K562 (cell line): ENCODE data around the gene TMX1. TPM values are rescaled to one million over a fixed set of nuclear protein-coding genes. Genes with fewer than 3 reads are reported as not detected.

Experiments
- ATF7 ChIP-seq: fragments of 450-650 bp; IDR thresholded peaks from 2 replicates; pipeline ENCODE4 v1.7.1; 2014; ENCODE audit warnings: mild to moderate bottlenecking, moderate library complexity
- DPF2 ChIP-seq: fragments of 450-650 bp; IDR thresholded peaks from 2 replicates; pipeline ENCODE4 v1.6.1; 2016
- JUN ChIP-seq, 2 experiments: sonication (generic) in 1 of 2; formaldehyde crosslinking in 1 of 2; IDR thresholded peaks; 2 replicates each; pipeline versions ENCODE4 v1.6.1 to v1.8.0; 2012 to 2022; ENCODE audit warnings: borderline replicate concordance in 2 of 2, mild to moderate bottlenecking in 2 of 2, improper control_type of control experiment in 1 of 2, low read depth in 1 of 2, low read length in 1 of 2, missing genetic modification reagents in 1 of 2
- JUND ChIP-seq, 2 experiments: IDR thresholded peaks; 2 replicates in 1 of 2; 3 replicates in 1 of 2; pipeline ENCODE4 v1.6.1; 2011; ENCODE audit warnings: borderline replicate concordance in 2 of 2, low read depth in 2 of 2, low read length in 2 of 2, improper control_type of control experiment in 1 of 2, missing biosample characterization in 1 of 2, missing genetic modification characterization in 1 of 2, missing genetic modification reagents in 1 of 2
- KLF1 ChIP-seq: fragments of 450-650 bp; IDR thresholded peaks from 2 replicates; pipeline ENCODE4 v1.6.1; 2016; ENCODE audit warnings: missing genetic modification characterization, missing compliant biosample characterization
- NR4A1 ChIP-seq, 2 experiments: fragments of 250-450 bp in 1 of 2; fragments of 450-650 bp in 1 of 2; sonication (Bioruptor Pico) in 1 of 2; IDR thresholded peaks; 2 replicates each; pipeline versions ENCODE4 v1.4.0 to v1.6.1; 2016 to 2020; ENCODE audit warnings: mild to moderate bottlenecking in 2 of 2, missing compliant biosample characterization in 1 of 2, missing genetic modification characterization in 1 of 2, moderate library complexity in 1 of 2
- PHB ChIP-seq: fragments of 250-450 bp; sonication (Bioruptor Pico); IDR thresholded peaks from 2 replicates; pipeline ENCODE4 v1.5.0; 2021
- POLR2A ChIP-seq: fragments of 450-650 bp; conservative IDR thresholded peaks from 2 replicates; pipeline ENCODE4 v1.6.1; 2016
- SMAD2 ChIP-seq: fragments of 150-350 bp; IDR thresholded peaks from 2 replicates; pipeline ENCODE4 v1.6.1; 2014; ENCODE audit warnings: low read depth, mild to moderate bottlenecking, low read length
- SUPT5H ChIP-seq: fragments of 450-650 bp; IDR thresholded peaks from 2 replicates; pipeline ENCODE4 v1.6.1; 2016
- TAL1 ChIP-seq: fragments of 450-650 bp; IDR thresholded peaks from 2 replicates; pipeline ENCODE4 v1.6.1; 2016; ENCODE audit warnings: mild to moderate bottlenecking
- TGIF2 ChIP-seq: sonication (generic); formaldehyde crosslinking; IDR thresholded peaks from 2 replicates; pipeline ENCODE4 v1.8.1; 2022; ENCODE audit warnings: mild to moderate bottlenecking, missing genetic modification reagents, moderate library complexity
- TSC22D4 ChIP-seq: fragments of 450-650 bp; IDR thresholded peaks from 2 replicates; pipeline ENCODE4 v1.6.1; 2016; ENCODE audit warnings: missing genetic modification characterization, missing biosample characterization, control low read depth
- ZBTB26 ChIP-seq: fragments of 450-650 bp; formaldehyde crosslinking; IDR thresholded peaks from 2 replicates; pipeline ENCODE4 v1.4.0; 2022; ENCODE audit warnings: missing genetic modification characterization
- ZNF253 ChIP-seq: fragments of 250-450 bp; sonication (Bioruptor Pico); conservative IDR thresholded peaks from 2 replicates; pipeline ENCODE4 v1.6.1; 2021; ENCODE audit warnings: mild to moderate bottlenecking
- ZNF316 ChIP-seq: fragments of 450-650 bp; IDR thresholded peaks from 2 replicates; pipeline ENCODE4 v1.6.1; 2016
- ZNF41 ChIP-seq: fragments of 250-450 bp; sonication (Bioruptor Pico); conservative IDR thresholded peaks from 2 replicates; pipeline ENCODE4 v1.4.0; 2020; ENCODE audit warnings: mild to moderate bottlenecking
- ZNF436 ChIP-seq: fragments of 250-450, 450-650 bp; sonication (Bioruptor Pico); formaldehyde crosslinking; IDR thresholded peaks from 2 replicates; pipeline ENCODE4 v1.7.0; 2020; ENCODE audit warnings: mild to moderate bottlenecking
- polyA plus RNA-seq, 8 experiments: library from polyadenylated mRNA; depleted of rRNA in 4 of 8; stranded (reverse) in 5 of 8; unstranded in 3 of 8; fragments of >200 nt; fragmentation: Nextera tagmentation in 2 of 8; fragmentation: Illumina TruSeq in 1 of 8; extraction: Ambion mirVana in 2 of 8; extraction: Trizol in 1 of 8; gene quantifications; 2 replicates each; pipeline versions ENCODE4 v1.2.1 to v1.2.3, GENCODE V29; 2011 to 2014; ENCODE audit warnings: inconsistent platforms in 1 of 8, missing spikeins in 1 of 8
- total RNA-seq, 7 experiments: library from RNA; depleted of rRNA in 6 of 7; stranded (reverse); fragments of >200 nt in 6 of 7; fragmentation: Illumina TruSeq in 2 of 7; extraction: Trizol in 2 of 7; gene quantifications; 2 replicates each; pipeline versions ENCODE4 v1.2.1 to v1.2.3, GENCODE V29; 2011 to 2021; ENCODE audit warnings: low replicate concordance in 1 of 7
- TF ChIP-seq, protein P1 (sequence below), 2 experiments: fragments of 450-650 bp in 1 of 2; sonication (generic) in 1 of 2; formaldehyde crosslinking in 1 of 2; IDR thresholded peaks in 1 of 2; conservative IDR thresholded peaks in 1 of 2; 2 replicates each; pipeline versions ENCODE4 v1.6.1 to v1.8.1; 2016 to 2023; ENCODE audit warnings: mild to moderate bottlenecking in 2 of 2, moderate library complexity in 2 of 2, inconsistent platforms in 1 of 2, missing genetic modification reagents in 1 of 2
- TF ChIP-seq, protein P2 (sequence below): fragments of 250-450 bp; sonication (Bioruptor Pico); IDR thresholded peaks from 2 replicates; pipeline ENCODE4 v1.8.0; 2022; ENCODE audit warnings: inconsistent platforms, mild to moderate bottlenecking, moderate library complexity, borderline replicate concordance
- TF ChIP-seq, protein P3 (sequence below): fragments of 450-650 bp; conservative IDR thresholded peaks from 2 replicates; pipeline ENCODE4 v1.6.1; 2016; ENCODE audit warnings: missing genetic modification characterization, low read depth, mild to moderate bottlenecking, missing compliant biosample characterization, moderate library complexity
- TF ChIP-seq, protein P4 (sequence below): fragments of 250-450 bp; sonication (Bioruptor Pico); IDR thresholded peaks from 2 replicates; pipeline ENCODE4 v1.8.0; 2022; ENCODE audit warnings: inconsistent platforms

Gene TMX1
- total and polyA plus RNA-seq, 9 of the 15 experiments (the other 6 are each of a cell fraction or from before 2014, with no cell fraction given) = 19.5 to 101 (median 34.7) TPM

DNA sequence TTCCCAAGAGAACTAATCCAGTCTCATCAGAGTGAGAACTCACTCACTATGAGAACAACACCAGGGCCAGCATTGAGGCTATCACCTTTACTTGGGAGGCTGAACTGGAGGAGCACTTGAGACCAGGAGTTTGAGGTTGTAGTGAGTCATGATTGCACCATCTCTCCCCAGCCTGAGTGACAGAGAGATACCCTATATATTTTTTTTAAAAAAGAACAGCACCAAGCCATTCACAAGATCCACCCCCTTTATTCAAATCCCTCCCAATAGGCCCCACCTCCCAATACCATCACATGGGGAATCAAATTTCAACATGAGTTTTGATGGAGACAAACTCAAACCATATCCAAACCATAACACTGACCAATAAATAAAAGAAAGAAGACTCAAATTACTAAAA, 3.7 kb upstream of the TMX1 start (continued):
- TF ChIP-seq ZBTB26 (CRISPR knock-in tag) = no peak
- TF ChIP-seq, protein P1, sequence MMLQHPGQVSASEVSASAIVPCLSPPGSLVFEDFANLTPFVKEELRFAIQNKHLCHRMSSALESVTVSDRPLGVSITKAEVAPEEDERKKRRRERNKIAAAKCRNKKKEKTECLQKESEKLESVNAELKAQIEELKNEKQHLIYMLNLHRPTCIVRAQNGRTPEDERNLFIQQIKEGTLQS (IDR thresholded peaks at IDR 0.05) = peak; percentile 93
- TF ChIP-seq, protein P1 (CRISPR knock-in tag; conservative IDR thresholded peaks at IDR 0.05) = no peak
- TF ChIP-seq SUPT5H = no peak
- no peak for TF ChIP-seq NR4A1 (CRISPR knock-in tag; IDR thresholded peaks at IDR 0.05)
- TF ChIP-seq NR4A1 (tag; IDR thresholded peaks at IDR 0.05) = no peak
- TF ChIP-seq, protein P2, sequence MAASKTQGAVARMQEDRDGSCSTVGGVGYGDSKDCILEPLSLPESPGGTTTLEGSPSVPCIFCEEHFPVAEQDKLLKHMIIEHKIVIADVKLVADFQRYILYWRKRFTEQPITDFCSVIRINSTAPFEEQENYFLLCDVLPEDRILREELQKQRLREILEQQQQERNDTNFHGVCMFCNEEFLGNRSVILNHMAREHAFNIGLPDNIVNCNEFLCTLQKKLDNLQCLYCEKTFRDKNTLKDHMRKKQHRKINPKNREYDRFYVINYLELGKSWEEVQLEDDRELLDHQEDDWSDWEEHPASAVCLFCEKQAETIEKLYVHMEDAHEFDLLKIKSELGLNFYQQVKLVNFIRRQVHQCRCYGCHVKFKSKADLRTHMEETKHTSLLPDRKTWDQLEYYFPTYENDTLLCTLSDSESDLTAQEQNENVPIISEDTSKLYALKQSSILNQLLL (CRISPR knock-in tag) = no peak
- no peak for TF ChIP-seq PHB
- TF ChIP-seq ZNF316 = no peak
- TF ChIP-seq, protein P3, sequence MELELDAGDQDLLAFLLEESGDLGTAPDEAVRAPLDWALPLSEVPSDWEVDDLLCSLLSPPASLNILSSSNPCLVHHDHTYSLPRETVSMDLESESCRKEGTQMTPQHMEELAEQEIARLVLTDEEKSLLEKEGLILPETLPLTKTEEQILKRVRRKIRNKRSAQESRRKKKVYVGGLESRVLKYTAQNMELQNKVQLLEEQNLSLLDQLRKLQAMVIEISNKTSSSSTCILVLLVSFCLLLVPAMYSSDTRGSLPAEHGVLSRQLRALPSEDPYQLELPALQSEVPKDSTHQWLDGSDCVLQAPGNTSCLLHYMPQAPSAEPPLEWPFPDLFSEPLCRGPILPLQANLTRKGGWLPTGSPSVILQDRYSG = no peak
- TF ChIP-seq, protein P4, sequence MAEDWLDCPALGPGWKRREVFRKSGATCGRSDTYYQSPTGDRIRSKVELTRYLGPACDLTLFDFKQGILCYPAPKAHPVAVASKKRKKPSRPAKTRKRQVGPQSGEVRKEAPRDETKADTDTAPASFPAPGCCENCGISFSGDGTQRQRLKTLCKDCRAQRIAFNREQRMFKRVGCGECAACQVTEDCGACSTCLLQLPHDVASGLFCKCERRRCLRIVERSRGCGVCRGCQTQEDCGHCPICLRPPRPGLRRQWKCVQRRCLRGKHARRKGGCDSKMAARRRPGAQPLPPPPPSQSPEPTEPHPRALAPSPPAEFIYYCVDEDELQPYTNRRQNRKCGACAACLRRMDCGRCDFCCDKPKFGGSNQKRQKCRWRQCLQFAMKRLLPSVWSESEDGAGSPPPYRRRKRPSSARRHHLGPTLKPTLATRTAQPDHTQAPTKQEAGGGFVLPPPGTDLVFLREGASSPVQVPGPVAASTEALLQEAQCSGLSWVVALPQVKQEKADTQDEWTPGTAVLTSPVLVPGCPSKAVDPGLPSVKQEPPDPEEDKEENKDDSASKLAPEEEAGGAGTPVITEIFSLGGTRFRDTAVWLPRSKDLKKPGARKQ (CRISPR knock-in tag) = no peak
- TF ChIP-seq ZNF436 (CRISPR knock-in tag) = no peak
- no peak for TF ChIP-seq ZNF253 (CRISPR knock-in tag)
- TF ChIP-seq POLR2A = no peak
- peak; percentile 93 for TF ChIP-seq JUND (IDR thresholded peaks at IDR 0.05; ENCODE audit: borderline replicate concordance, low read depth, low read length)
- TF ChIP-seq JUND (tag; IDR thresholded peaks at IDR 0.05; ENCODE audit: borderline replicate concordance, low read depth, low read length) = peak; percentile 77; the same call in 2 of the 3 replicates
- no peak for TF ChIP-seq TGIF2 (CRISPR knock-in tag)
- peak; percentile 65 for TF ChIP-seq JUN (IDR thresholded peaks at IDR 0.05; ENCODE audit: borderline replicate concordance, low read depth, low read length)
- no peak for TF ChIP-seq JUN (CRISPR knock-in tag; IDR thresholded peaks at IDR 0.05; ENCODE audit: borderline replicate concordance)
- TF ChIP-seq ZNF41 = no peak
- TF ChIP-seq SMAD2 = no peak
- peak; percentile 35; the same call in 1 of the 2 replicates for TF ChIP-seq ATF7
- peak; percentile 24; the same call in 1 of the 2 replicates for TF ChIP-seq DPF2
- no peak for TF ChIP-seq TSC22D4 (tag)
- TF ChIP-seq KLF1 (tag) = no peak
- TF ChIP-seq TAL1 = no peak
